Parathyroid adenoma (tissue), 2 donors: ENCODE data around the gene ATRAID.

Experiments
- H2AFZ ChIP-seq: fragments of 300-600 bp; sonication (generic); one replicate; pipeline ENCODE4 v1.7.0; 2017; ENCODE audit warnings: antibody characterized with exemption, mild to moderate bottlenecking
- H3K27ac ChIP-seq: fragments of 300-600 bp; sonication (generic); one replicate; pipeline ENCODE4 v1.7.0; 2017
- H3K27me3 ChIP-seq: fragments of 300-600 bp; sonication (generic); one replicate; pipeline ENCODE4 v1.7.0; 2017; ENCODE audit warnings: low read length; ENCODE audit not compliant: control insufficient read depth, insufficient read depth
- H3K36me3 ChIP-seq: fragments of 300-600 bp; sonication (generic); one replicate; pipeline ENCODE4 v1.7.0; 2017; ENCODE audit warnings: low read length; ENCODE audit not compliant: control insufficient read depth, insufficient read depth
- H3K4me1 ChIP-seq: fragments of 300-600 bp; sonication (generic); one replicate; pipeline ENCODE4 v1.7.0; 2017; ENCODE audit warnings: control low read depth
- H3K4me2 ChIP-seq: fragments of 300-600 bp; sonication (generic); one replicate; pipeline ENCODE4 v1.7.0; 2017; ENCODE audit warnings: low read length
- H3K4me3 ChIP-seq: fragments of 300-600 bp; sonication (generic); one replicate; pipeline ENCODE4 v1.7.0; 2017; ENCODE audit warnings: low read depth, low read length
- H3K79me2 ChIP-seq: fragments of 300-600 bp; sonication (generic); one replicate; pipeline ENCODE4 v1.7.0; 2017; ENCODE audit warnings: control low read depth
- H3K9ac ChIP-seq: fragments of 300-600 bp; sonication (generic); one replicate; pipeline ENCODE4 v1.7.0; 2017; ENCODE audit warnings: mild to moderate bottlenecking
- H3K9me3 ChIP-seq: fragments of 300-600 bp; sonication (generic); one replicate; pipeline ENCODE4 v1.7.0; 2017; ENCODE audit warnings: low read length; ENCODE audit not compliant: control insufficient read depth
- TF ChIP-seq, protein P1 (sequence below): fragments of 300-600 bp; sonication (generic); IDR thresholded peaks from one replicate; pipeline ENCODE4 v1.7.0; 2017; ENCODE audit warnings: antibody characterized with exemption, mild to moderate bottlenecking
- donor health status: primary hyperparathyroidism.

ATRAID gene

DNA sequence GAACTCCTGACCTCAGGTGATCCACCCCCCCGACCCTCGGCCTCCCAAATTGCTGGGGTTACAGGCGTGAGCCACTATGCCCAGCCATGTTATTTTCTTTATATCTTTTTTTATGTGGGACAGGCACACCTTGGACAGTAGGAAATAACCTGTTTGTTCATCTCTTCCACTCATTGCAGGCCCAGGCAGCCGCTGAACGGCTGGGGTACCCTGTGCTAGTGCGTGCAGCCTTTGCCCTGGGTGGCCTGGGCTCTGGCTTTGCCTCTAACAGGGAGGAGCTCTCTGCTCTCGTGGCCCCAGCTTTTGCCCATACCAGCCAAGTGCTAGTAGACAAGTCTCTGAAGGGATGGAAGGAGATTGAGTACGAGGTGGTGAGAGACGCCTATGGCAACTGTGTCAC lies 13.7 kb downstream of the ATRAID start:
- no peak overlapping the region for H2AFZ ChIP-seq
- no peaks in the 10 kb centered on the region for H3K9me3 ChIP-seq
- H3K9ac ChIP-seq, result no peak overlapping the region
- no peak overlapping the region for H3K27ac ChIP-seq
- H3K4me3 ChIP-seq, result no peak overlapping the region
- TF ChIP-seq, protein P1, sequence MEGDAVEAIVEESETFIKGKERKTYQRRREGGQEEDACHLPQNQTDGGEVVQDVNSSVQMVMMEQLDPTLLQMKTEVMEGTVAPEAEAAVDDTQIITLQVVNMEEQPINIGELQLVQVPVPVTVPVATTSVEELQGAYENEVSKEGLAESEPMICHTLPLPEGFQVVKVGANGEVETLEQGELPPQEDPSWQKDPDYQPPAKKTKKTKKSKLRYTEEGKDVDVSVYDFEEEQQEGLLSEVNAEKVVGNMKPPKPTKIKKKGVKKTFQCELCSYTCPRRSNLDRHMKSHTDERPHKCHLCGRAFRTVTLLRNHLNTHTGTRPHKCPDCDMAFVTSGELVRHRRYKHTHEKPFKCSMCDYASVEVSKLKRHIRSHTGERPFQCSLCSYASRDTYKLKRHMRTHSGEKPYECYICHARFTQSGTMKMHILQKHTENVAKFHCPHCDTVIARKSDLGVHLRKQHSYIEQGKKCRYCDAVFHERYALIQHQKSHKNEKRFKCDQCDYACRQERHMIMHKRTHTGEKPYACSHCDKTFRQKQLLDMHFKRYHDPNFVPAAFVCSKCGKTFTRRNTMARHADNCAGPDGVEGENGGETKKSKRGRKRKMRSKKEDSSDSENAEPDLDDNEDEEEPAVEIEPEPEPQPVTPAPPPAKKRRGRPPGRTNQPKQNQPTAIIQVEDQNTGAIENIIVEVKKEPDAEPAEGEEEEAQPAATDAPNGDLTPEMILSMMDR, result no peak
- no peaks in the 10 kb centered on the region for H3K79me2 ChIP-seq
- no peaks in the 10 kb centered on the region for H3K4me1 ChIP-seq
- no peaks in the 10 kb centered on the region for H3K36me3 ChIP-seq
- H3K27me3 ChIP-seq, result no peaks in the 10 kb centered on the region
- H3K4me2 ChIP-seq, result no peak overlapping the region

DNA sequence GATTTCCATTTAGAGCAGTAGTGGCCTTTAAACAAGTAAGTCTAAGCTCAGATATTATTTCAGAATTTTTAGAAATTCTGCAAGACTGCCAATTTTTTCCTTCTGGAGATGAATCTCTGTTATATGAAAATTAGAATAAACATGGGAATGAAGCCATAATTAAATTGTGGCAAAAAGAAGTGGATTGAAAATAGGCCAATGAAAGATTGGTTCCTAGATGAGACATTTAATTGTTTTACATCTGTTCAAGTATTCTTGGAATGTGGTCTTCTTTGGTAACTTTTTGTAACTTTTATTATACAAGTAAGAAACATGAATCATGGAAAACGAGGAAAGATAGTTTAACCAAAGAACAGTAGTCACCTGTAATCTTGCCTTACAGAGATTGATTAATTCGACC lies 15.7 kb downstream of the ATRAID start:
- no peaks in the 10 kb centered on the region for H3K9me3 ChIP-seq
- H3K27ac ChIP-seq, result no peak overlapping the region
- TF ChIP-seq, protein P1, result no peak
- no peak overlapping the region for H3K4me3 ChIP-seq
- no peak overlapping the region for H3K9ac ChIP-seq
- no peaks in the 10 kb centered on the region for H3K4me1 ChIP-seq
- H3K79me2 ChIP-seq, result no peaks in the 10 kb centered on the region
- no peak overlapping the region for H2AFZ ChIP-seq
- no peak overlapping the region for H3K4me2 ChIP-seq
- H3K36me3 ChIP-seq, result no peaks in the 10 kb centered on the region
- no peaks in the 10 kb centered on the region for H3K27me3 ChIP-seq

DNA sequence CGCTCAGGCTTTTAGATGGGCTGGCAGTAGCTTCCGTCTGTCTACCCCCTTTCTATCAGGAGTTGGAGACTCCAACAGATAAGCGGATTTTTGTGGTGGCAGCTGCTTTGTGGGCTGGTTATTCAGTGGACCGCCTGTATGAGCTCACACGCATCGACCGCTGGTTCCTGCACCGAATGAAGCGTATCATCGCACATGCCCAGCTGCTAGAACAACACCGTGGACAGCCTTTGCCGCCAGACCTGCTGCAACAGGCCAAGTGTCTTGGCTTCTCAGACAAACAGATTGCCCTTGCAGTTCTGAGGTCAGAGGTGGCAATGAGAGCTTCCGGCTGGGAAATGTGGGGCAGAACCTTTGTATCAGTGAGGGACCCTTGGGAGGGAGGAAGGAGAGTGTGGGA lies 20.1 kb downstream of the ATRAID start:
- Histone ChIP-seq H2AFZ (no peak overlapping the region), H3K79me2 (no peaks in the 10 kb centered on the region), H3K36me3 (no peaks in the 10 kb centered on the region), H3K4me1 (no peaks in the 10 kb centered on the region), H3K27me3 (no peaks in the 10 kb centered on the region), H3K4me3 (no peak overlapping the region), H3K27ac (no peak overlapping the region), H3K4me2 (no peak overlapping the region), H3K9ac (no peak overlapping the region), H3K9me3 (no peaks in the 10 kb centered on the region)
- TF ChIP-seq, protein P1, result no peak

DNA sequence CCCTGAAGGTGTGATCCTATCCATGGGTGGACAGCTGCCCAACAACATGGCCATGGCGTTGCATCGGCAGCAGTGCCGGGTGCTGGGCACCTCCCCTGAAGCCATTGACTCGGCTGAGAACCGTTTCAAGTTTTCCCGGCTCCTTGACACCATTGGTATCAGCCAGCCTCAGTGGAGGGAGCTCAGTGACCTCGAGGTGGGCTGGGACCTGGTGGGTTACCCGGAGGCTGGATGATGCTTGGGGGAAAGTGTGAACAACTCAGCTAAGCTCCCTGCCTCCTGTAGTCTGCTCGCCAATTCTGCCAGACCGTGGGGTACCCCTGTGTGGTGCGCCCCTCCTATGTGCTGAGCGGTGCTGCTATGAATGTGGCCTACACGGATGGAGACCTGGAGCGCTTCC lies 21.5 kb downstream of the ATRAID start:
- Histone ChIP-seq H3K4me1 (no peaks in the 10 kb centered on the region), H3K36me3 (no peaks in the 10 kb centered on the region)

DNA sequence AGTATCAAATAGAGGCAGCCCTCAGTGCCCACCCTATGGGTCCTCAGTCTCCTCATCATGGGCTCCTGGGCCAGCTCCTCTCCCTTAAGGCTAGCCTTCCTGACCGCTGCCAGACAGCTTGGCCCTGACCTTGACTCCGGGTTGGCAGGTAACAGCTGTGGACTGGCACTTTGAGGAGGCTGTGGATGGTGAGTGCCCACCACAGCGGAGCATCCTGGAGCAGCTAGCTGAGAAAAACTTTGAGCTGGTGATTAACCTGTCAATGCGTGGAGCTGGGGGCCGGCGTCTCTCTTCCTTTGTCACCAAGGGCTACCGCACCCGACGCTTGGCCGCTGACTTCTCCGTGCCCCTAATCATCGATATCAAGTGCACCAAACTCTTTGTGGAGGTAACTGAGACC lies 24.3 kb downstream of the ATRAID start:
- no peak overlapping the region for H3K27ac ChIP-seq
- no peaks in the 10 kb centered on the region for H3K36me3 ChIP-seq
- H3K27me3 ChIP-seq, result no peaks in the 10 kb centered on the region
- H3K4me1 ChIP-seq, result no peaks in the 10 kb centered on the region
- TF ChIP-seq, protein P1, result no peak
- H3K9me3 ChIP-seq, result no peaks in the 10 kb centered on the region
- no peak overlapping the region for H3K4me2 ChIP-seq
- H3K4me3 ChIP-seq, result no peak overlapping the region
- no peak overlapping the region for H3K9ac ChIP-seq
- H3K79me2 ChIP-seq, result no peaks in the 10 kb centered on the region
- no peak overlapping the region for H2AFZ ChIP-seq

More for the DNA sequence above, 21.5 kb downstream of the ATRAID start:
- Histone ChIP-seq H3K27me3 (no peaks in the 10 kb centered on the region), H3K4me3 (no peak overlapping the region), H3K79me2 (no peaks in the 10 kb centered on the region), H3K9ac (no peak overlapping the region), H2AFZ (no peak overlapping the region), H3K4me2 (no peak overlapping the region), H3K9me3 (no peaks in the 10 kb centered on the region), H3K27ac (no peak overlapping the region)
- TF ChIP-seq, protein P1, result no peak
